HG03066 (cell line): ENCODE data around the gene HSPG2.
"Not testable (repeated sequence)": the region's sequence is repeated elsewhere in the genome, so short reads cannot be mapped to it uniquely, and the experiment has no call there.

Source experiments
- ATAC-seq: cut with Tn5 transposase; IDR thresholded peaks from one replicate; pipeline ENCODE4 v1.9.1; 2021; ENCODE audit warnings: low read depth; ENCODE audit not compliant: unreplicated experiment

The HSPG2 gene

DNA sequence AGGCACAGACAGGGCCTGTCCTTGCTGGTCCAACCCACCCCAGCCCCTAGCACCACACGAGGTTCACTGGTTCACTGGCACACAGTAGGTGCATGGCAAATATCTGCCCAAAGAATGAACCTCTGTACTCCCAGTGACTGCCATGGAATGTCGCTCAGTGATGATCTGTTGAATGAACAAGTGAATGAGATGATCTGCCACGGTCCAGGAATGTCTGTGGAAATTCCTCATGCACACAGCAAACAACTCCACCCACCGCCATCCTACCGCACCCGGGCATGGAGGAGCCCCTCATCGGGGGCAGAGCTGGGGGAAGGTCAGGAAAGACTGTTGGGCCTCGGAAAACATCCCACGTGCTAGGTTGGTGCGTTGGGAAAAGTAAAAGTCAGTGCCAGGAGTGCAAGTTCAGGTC lies 1.7 kb downstream of the HSPG2 start:
- no peak for ATAC-seq

DNA sequence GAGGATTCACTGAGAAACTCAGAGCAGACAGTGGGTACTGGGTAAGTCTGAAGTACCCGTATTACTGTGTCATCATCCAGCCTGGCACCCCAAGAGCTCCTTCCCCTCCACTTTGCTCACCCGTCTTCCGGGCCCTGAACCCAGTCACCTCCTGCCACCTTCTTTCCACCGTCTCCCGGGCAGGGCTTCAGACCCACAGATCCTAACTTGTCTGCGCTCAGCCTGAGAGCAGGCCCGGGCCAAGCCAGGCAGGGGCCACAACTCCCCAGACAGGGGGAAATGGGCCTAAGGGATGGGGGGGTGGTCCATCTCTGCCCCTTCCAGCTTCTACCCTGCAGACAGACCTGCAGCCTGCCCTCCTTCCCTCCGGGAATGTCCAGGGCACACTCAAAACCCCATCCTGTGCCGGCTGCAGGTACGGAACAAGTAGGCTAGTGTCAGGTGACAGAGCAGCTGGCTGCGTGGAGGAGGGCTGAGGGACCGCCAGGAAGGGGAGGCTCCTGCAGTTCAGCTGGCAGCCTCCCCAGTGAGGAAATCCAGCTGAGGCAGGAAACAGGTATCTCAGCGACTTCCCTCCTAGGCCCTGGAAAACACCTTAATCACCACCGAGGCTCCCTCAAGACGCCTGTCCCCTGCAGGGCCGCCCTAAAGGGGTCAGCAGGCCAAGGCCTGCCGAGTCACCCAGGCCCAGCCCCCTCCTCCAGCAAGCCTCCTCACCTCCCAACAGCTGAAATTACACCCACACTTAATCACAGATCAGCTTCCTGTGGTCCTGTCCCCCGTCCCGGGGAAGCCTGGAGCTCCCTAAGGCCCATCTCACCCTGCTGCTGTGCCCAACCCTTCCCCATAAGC lies 3.5 kb downstream of the HSPG2 start:
- no peak for ATAC-seq

DNA sequence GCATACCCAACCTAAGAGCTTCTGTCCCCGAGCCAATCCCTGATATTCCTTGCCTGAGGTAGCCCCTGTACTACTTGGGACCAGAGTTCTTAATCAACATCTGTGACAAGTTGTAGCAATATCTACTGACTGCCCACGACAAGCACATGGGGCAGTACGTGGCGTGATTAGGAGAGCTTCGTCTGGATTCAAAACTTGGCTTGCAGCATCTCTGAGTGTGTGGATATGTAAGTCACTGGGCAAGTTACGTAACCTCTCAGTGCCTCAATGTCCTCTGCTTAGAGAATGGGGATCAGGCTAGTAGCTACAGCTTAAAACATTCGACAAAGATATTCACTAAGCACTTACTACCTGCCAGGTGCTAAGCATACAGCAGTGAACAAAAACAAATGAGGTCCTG lies 5.0 kb downstream of the HSPG2 start:
- ATAC-seq = no peak

DNA sequence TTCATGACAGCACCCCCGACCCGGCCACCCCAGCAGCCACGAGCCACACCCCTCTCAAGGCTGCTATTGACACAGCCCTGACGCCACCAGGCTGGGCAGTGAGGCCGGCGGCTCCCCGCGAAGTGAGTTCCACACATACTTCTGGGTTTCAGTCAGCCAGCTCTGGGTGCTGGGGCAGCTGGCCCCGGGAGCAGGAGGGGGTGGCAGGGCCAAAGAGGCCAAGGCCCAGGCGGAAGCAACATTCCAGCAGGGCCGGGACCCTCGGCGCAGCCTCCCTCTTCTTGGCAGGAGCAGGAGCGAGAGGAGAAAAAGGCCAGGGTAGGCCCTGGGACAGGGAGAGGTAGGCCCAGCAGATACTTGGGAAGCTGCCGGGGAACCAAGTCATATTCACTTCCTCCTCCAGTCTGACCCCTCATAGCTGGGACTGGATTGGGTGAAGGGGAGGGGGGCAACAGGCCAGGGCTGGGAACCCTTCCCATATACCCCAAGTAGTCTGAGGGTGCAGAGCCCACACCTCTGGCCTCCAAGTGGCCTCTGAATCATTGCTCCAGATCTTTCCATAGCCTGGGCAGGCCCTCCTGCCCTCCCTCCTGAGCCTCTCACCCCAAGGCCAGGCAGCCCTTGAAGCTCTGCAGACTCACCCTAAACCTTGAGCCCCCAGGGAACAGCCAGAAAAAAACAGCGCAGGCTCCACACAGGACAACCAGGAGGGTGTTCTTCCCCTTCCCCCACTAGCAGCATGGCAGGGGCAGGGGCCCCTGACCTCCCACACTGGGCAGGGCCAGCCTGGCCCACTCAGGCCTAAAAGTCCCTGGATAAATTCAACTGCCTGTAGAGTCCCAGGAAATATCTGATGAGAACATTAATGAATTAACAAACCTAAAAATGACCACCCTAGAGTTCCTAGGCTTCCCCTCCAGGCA lies 5.7 kb downstream of the HSPG2 start:
- ATAC-seq = no peak

DNA sequence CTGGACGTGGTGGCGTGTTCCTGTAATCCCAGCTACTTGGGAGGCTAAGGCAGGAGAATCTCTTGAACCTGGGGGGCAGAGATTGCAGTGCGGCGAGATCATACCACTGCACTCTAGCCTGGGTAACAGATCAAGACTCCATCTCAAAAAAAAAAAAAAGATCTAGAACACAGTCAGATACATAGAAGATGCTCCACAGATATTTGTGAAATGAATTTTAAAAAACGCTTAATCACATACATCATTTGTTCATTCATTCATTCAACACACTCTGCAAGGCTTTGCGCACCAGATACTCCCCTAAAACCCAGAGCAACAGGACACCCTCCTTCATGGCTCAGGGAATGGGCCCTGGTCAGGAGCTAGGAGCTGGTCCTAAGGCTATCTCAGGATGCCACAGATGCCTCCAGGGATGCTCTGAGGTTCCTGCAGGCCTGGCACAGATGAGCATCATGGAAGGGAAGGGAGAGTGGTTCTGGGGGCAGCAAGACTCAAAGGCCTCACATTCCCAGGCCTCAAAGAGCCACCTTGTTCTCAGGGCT lies 6.4 kb downstream of the HSPG2 start:
- no peak for ATAC-seq

DNA sequence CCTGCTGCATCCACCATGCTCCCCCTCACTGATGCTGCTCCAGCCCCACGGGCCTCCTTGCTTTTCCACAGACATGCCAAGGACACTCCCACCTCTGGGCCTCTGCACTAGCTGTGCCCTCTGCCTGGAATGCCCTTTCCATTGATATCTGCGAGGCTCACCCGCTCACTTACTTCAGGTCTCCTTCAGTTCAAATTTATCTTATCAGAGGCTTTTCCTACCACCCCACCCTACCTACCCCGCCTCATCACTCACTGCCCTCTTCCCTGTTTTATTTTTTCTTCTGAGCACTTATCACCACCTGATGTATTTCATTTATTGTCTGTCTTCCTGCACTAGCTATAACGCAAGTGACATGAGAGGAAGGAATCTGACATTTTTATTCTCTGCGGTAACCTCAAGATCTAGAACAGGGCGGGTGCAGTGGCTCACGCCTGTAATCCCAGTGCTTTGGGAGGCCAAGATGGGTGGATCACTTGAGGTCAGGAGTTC lies 7.0 kb downstream of the HSPG2 start:
- ATAC-seq = no peak

DNA sequence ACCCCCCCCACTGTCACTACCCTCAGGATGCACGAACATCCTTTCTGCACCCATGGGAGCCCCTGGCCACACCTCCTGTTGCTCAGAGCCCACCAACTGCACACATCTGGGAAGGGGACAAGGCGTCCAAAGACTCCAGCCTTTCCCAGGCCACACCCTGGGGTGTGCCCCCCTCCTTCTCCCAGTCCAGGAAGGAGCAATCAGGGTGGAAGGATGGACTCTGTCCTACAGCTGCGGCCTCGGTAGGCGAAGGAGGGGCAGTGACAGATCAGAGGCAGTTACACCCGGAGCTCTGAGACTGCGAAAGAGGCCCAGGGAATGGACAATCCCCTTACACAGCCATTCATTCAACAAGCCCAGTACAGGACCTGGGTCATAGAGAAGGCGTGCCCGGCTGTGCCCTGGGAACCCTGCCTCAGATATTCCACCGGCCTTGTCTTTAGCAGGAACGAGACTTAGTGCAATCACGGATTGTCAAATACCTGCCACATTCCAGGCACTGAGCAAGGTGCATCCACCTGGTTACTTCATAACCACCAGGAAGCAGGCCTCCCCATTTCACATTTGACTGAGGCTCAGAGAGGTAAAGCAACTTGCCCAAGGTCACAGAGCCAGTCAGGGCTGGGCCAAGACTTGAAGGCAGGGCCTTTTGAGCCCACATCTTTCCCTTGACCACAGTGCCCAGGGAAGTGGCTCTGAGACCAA lies 9.4 kb downstream of the HSPG2 start:
- no peak for ATAC-seq

DNA sequence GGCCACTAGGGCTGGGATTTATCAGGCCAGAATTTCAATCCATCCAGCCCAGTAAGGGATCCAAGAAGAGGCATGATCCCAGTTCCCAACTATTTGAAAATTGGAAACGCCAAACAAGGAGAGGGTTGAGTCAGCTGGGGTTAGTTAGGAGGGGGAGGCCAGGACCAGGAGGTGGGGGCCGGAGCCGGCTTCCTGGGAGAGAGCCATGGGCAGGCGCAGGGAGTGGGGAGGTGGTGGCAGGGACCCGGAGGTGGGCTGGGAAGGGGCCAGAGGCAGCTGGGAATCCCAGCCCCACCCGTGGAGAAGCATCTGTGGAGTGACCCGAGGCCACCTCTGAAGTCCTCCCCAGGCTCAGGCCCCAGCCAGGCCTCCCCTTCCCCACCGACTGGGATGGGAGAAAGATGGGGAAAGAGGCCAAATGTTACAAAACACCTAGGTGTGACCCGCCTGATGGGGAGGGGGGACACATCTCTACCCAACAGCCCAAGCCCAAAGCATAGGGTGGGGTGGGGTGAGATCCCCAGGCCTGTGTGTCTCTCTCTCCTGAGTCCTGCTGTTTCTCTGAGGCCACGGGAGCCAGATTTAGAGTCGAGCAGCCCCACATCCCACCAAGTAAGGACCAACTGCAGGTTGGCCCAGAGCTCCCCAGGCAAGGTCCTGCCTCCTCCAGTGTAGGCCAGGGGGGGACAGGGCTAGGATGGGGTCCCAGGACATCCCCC lies 10.1 kb downstream of the HSPG2 start:
- ATAC-seq = no peak

DNA sequence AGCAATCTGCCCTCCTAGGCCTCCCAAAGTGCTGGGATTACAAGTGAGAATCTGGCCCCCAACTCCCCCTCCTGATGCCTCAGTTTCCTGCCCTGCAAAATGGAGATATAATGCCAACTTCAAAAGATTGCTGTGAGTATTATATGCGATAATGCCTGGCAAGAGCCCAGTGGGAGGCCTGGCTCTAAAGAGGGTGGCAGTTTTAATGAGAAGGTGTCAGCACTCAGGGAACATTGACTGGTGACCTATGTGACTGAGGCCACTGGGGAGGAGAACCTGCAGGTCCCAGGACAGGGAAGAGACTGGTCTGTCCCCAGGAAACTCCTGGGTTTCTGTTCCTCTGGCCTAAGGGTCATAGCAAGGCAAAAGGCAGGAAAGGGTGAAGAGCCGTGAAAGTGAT lies 11.0 kb downstream of the HSPG2 start:
- ATAC-seq = no peak

DNA sequence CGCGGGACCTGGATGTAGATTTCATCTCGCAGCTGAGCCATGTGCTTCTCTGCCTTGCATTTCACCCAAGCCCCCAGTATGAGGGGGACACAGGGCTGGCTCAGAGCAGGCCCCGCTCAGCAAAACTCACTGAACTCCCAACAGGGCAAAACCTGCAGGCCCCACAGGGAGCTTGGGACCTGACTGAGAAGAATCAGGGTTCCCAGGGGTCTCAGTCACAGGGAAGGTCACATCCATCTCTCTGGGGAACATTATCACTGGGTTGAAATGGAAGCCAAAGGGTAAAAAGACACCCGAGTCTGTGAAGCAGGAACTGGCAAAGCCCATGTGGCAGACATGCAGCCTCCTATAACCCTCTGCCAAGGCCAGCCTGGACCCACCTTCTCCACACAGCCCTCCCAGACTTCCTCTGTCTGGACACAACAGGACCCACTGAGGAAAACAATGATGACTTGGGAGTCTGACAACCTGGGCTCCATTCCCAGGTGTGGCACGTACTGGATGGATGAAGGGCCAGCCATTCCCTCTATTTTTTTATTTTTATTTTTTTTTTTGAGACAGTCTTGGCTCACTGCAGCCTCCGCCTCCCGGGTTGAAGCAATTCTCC lies 11.7 kb downstream of the HSPG2 start:
- ATAC-seq = no peak

DNA sequence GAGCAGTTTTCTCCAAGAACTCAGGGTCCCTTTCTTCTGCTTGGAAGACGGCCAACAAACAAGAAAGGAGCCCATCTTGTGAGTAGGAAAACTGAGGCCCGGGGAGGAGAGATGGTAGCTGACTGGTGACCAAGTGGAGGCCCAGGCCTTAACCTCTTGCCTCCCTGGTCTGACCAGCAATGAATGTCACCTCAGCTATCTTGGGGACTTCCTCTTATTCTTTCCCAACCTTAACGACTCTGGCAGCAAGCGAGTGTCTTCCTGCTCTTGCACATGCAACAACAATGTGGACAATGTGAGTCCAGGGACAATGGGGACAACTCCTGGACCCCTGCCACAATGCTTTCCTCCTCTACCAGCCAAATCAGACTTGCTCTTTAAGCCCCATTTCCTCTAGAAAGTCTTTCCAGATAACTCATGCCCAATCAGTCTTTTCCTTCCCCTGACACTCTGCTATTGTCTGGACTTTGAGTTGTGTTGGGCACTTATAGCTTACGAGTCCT lies 12.6 kb downstream of the HSPG2 start:
- ATAC-seq = no peak

DNA sequence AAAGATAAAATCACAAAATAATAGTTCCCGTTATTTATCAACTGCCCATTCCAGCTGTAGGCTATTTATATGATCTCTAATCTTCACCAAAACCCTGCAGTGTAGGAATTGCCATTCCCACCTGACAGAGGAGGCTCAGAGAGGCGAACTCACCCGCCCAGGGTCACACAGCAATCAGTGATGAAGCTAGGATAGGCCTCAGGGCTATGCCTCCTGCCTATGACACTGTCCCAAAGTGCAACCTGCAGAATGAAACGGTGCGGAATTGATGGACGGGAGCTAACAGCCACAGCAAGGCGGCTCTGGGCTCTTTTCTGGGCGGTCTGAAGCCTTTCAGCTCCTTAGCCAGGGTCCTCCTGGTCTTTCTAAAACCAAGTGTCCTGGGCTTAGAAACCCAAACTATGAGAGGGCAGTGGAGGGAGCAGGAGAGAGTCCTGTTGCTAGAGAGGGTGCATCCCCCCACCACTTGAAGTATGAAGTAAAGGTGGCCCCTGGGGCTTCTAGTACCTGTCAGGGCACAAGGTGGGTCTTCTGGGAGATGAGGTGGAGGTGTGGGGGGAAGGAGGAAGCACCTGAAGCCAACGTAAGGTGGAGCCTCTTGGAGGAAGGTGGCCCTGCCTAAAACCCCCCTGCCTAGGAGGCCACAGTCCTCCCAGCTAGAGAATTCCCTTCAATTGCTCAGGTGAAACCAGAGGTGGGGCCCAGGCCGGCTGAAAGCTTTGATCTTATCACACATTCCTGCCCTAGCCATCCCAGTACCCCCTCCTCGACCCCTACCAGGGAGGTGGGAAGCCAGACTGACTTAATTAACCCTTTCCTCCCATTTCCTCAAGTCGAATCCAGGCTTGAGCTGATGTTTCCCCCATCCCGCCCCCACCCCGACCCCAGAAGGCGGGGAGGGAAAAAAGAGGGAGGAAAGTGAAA lies 14.8 kb downstream of the HSPG2 start:
- no peak for ATAC-seq

DNA sequence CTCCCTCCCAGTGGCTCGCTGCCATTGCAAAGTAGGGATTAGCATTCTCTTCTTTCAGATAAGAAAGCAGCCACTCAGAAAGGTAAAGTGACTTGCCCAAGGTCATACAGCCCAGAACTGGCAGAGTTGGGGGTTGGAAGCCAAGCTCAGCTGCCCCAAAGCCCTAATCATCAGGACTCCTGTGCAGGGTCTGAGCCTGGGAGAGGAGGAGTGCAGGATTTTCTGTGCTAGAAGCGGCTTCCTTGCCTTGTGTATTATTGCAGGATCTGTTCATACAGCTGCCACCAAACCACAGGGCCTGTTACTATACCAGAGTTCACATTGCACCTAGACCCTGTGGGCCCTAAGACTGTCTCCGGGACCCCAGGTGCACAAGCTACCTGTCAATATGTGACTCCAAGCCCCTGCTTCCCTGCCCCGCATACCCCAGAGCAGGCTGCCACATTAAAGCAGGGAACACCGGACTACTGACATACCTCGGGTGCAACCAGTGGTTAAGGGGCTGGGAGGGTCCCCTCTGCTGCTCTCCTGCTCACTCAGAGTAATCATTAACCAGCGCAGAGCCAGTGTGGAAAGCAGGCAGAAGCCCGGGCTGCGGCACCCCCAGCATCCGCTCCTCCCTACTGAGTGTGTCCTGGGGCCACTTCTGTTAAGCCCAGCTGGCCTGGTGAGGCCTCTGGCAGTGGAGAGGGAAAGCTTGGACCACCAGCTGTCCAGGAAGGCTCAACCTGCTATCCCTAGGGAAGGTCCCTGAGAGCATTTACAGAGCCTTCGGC lies 15.8 kb downstream of the HSPG2 start:
- ATAC-seq = no peak

DNA sequence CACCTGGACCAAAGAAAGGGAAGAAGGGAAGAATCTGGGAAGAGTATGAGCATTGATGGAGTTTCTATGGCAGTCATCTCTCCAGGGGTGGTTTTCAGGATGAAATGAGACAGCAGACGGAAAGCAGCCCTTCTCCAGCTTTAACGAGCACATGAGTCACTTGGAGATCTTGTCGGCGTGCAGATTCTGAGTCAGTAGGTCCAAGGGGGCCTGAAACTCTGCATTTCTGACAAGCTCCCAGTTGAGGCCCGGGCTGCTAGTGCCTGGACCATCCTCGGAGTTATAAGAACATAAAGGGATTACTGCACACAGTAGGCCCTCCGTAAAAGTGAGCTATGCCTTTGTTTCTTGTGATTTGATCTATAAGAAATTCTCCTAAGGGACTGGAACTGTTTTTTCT lies 17.6 kb downstream of the HSPG2 start:
- no peak for ATAC-seq

DNA sequence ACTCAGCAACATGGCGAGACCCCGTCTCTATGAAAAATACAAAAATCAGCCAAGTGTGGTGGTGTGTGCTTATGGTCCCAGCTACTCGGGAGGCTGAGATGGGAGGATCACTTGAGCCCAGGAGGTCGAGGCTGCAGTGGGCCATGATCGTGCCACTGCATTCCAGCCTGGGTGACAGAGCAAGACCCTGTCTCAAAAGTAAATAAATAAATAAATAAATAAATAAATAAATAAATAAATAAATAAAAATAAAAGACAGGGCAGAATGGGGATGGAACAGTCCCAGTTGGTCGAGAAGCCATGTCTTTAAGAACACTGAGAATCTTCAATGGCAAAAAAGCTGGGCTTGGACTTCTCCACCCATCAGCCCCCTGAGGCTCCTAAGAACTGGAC lies 19.9 kb downstream of the HSPG2 start:
- ATAC-seq = not testable (repeated sequence)

DNA sequence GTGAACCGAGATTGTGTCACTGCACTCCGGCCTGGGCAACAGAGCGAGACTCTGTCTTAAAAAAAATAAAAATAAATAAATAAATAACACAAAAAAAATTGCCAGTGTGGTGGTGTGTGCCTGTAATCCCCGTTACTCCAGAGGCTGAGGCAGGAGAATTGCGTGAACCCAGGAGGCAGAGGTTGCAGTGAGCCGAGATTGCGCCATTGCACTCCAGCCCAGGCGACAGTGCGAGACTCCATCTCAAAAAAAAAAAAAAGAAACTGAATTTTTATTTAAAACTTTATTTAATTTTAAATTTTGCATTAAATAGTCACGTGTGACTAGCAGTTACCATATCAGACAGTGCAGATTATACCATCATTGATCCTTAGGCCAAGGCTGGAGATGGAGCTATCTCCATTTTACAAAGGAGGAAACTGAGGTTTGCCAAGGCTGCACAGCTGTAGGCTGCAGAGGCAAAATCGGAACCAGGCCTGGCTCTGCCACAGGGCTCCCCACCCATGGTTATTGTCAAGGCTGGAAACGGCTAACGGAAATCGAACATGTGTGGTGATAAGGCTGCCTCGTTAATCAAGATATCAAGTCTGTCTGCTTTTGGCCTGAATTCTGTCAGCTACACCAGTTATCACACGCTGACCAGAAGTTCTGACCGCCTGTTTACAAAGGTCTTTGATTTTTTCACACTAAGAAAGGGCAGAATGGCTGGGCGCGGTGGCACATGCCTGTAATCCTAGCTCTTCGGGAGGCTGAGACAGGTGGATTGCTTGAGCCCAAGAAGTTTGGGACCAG lies 20.5 kb downstream of the HSPG2 start:
- no peak for ATAC-seq
